Measurements from ENCODE around the gene PRR15. TPM values are rescaled to one million over a fixed set of nuclear protein-coding genes. Genes with fewer than 3 reads are reported as not detected.

Gene PRR15
- total RNA-seq, 1 experiment from 2014 or later = 22.6 TPM

DNA sequence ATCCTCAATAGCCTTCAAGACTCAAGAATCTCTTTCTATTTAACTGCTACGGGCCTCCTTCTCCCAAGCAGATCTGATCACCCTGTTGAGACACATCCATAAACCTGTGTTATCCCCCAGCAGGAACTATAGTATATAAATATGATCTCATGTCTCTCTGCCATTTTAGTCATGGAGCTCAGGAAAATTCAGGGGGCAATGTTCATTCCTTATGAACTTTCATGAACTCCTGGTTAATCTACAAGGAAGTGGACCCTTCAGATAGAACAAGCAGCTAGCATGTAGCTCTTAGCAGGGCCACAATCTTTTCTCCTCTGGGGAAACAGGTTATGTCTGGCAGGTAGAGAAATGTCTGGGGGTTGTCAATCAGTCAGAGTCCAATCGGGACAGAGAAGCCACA is 8.9 kb downstream of the PRR15 start:
- intact Hi-C loops (cut with micrococcal nuclease; ENCODE audit: unreplicated experiment) = no loop called here
- Histone ChIP-seq H3K27me3 (replicated peaks; ENCODE audit: control insufficient read depth, insufficient read depth, low read length) (no peaks in the 10 kb centered on the region), H3K36me3 (ENCODE audit: control insufficient read depth, insufficient read depth, low read length) (no peaks in the 10 kb centered on the region), H3K4me3 (ENCODE audit: low read depth, low read length) (no peak overlapping the region), H3K9me3 (peaks cover 6% of the 10 kb centered on the region), H3K4me1 (peaks cover 13% of the 10 kb centered on the region; the same call in 1 of the 2 replicates)
- no peak overlapping the region for H3K4me3 Mint-ChIP-seq (ENCODE audit: unreplicated experiment)
- H3K27ac Mint-ChIP-seq (ENCODE audit: unreplicated experiment) = no peak overlapping the region
- DNase-seq = no peak
- POLR2A ChIA-PET = no interaction called here
- TF ChIP-seq, protein P1, sequence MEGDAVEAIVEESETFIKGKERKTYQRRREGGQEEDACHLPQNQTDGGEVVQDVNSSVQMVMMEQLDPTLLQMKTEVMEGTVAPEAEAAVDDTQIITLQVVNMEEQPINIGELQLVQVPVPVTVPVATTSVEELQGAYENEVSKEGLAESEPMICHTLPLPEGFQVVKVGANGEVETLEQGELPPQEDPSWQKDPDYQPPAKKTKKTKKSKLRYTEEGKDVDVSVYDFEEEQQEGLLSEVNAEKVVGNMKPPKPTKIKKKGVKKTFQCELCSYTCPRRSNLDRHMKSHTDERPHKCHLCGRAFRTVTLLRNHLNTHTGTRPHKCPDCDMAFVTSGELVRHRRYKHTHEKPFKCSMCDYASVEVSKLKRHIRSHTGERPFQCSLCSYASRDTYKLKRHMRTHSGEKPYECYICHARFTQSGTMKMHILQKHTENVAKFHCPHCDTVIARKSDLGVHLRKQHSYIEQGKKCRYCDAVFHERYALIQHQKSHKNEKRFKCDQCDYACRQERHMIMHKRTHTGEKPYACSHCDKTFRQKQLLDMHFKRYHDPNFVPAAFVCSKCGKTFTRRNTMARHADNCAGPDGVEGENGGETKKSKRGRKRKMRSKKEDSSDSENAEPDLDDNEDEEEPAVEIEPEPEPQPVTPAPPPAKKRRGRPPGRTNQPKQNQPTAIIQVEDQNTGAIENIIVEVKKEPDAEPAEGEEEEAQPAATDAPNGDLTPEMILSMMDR (IDR thresholded peaks at IDR 0.05; ENCODE audit: insufficient read depth in 1 of 2, low read depth in 1 of 2, low read length in 1 of 2, severe bottlenecking in 1 of 2, unreplicated experiment in 1 of 2) = no peak
- H3K27me3 Mint-ChIP-seq (ENCODE audit: insufficient read depth, unreplicated experiment) = no peaks in the 10 kb centered on the region
- CTCF ChIA-PET = no interaction called here
- H3K4me1 Mint-ChIP-seq (ENCODE audit: low read depth, unreplicated experiment) = peaks cover 11% of the 10 kb centered on the region
- peaks cover 25% of the 10 kb centered on the region for H3K9me3 Mint-ChIP-seq (ENCODE audit: unreplicated experiment)
- H3K36me3 Mint-ChIP-seq (ENCODE audit: insufficient read depth, unreplicated experiment) = peaks cover 8% of the 10 kb centered on the region
- no TSS peak for BruUV-seq (replicated peaks)

DNA sequence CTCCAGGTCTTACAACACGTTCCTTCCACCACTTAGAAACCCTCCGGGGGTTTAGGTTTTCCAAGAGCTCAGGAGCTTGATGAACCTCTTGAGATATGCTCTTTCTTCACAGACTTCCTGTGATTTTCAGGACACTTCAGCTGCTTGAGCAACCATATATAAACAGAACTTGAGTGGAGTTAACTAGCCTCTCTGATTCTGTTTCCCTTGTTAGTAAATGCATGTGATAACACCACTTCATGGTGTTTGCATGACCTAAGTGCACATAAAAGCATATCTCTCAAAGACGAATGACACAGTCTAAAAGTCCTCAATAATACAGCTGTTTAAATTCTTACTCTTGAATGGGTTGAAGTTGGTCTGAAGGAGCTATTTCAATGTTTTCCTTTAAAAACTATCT is 9.9 kb downstream of the PRR15 start:
- TF ChIP-seq, protein P1 (IDR thresholded peaks at IDR 0.05; ENCODE audit: insufficient read depth in 1 of 2, low read depth in 1 of 2, low read length in 1 of 2, severe bottlenecking in 1 of 2, unreplicated experiment in 1 of 2) = no peak
- H3K4me1 Mint-ChIP-seq (ENCODE audit: low read depth, unreplicated experiment) = peaks cover 11% of the 10 kb centered on the region
- peaks cover 15% of the 10 kb centered on the region for H3K9me3 ChIP-seq
- no peak overlapping the region for H3K27ac Mint-ChIP-seq (ENCODE audit: unreplicated experiment)
- ChIA-PET CTCF (no interaction called here), POLR2A (no interaction called here)
- H3K27me3 ChIP-seq (replicated peaks; ENCODE audit: control insufficient read depth, insufficient read depth, low read length) = no peaks in the 10 kb centered on the region
- H3K9me3 Mint-ChIP-seq (ENCODE audit: unreplicated experiment) = peaks cover 25% of the 10 kb centered on the region
- H3K4me3 Mint-ChIP-seq (ENCODE audit: unreplicated experiment) = no peak overlapping the region
- 0 out of 2 replicates have a peak, but pooled peaks cover 9% of the 10 kb centered on the region for H3K4me1 ChIP-seq
- H3K36me3 Mint-ChIP-seq (ENCODE audit: insufficient read depth, unreplicated experiment) = peaks cover 5% of the 10 kb centered on the region
- no peaks in the 10 kb centered on the region for H3K36me3 ChIP-seq (ENCODE audit: control insufficient read depth, insufficient read depth, low read length)
- no peak overlapping the region for H3K4me3 ChIP-seq (ENCODE audit: low read depth, low read length)
- no TSS peak for BruUV-seq (replicated peaks)
- no peaks in the 10 kb centered on the region for H3K27me3 Mint-ChIP-seq (ENCODE audit: insufficient read depth, unreplicated experiment)
- DNase-seq = no peak
- intact Hi-C loops (cut with micrococcal nuclease; ENCODE audit: unreplicated experiment) = no loop called here

DNA sequence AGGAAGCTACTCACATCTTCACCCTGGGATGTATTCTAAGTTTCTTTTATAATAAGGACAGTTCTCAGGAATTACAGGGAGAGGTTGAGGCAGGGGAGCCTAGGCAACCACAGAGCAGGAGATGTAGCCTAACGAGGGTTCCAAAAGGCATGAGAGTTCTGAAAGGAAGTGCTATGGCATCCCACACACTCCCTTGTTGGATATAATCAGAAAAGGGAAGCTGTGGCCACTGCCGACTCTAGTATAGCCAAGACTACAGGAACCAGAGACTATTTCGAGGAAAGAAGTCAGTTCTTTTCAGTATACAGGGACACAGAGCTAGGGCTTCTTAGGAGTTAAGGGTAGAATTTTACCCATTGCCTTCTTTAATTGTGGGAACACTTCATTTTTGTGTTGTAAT is 11.0 kb downstream of the PRR15 start:
- POLR2A ChIA-PET = no interaction called here
- Mint-ChIP-seq H3K27me3 (ENCODE audit: insufficient read depth, unreplicated experiment) (no peaks in the 10 kb centered on the region), H3K27ac (ENCODE audit: unreplicated experiment) (no peak overlapping the region), H3K36me3 (ENCODE audit: insufficient read depth, unreplicated experiment) (no peaks in the 10 kb centered on the region), H3K4me1 (ENCODE audit: low read depth, unreplicated experiment) (peaks cover 5% of the 10 kb centered on the region), H3K9me3 (ENCODE audit: unreplicated experiment) (peaks cover 25% of the 10 kb centered on the region), H3K4me3 (ENCODE audit: unreplicated experiment) (no peak overlapping the region)
- intact Hi-C loops (cut with micrococcal nuclease; ENCODE audit: unreplicated experiment) = no loop called here
- BruUV-seq (replicated peaks) = no TSS peak
- no peaks in the 10 kb centered on the region for H3K27me3 ChIP-seq (replicated peaks; ENCODE audit: control insufficient read depth, insufficient read depth, low read length)
- TF ChIP-seq, protein P1 (IDR thresholded peaks at IDR 0.05; ENCODE audit: insufficient read depth in 1 of 2, low read depth in 1 of 2, low read length in 1 of 2, severe bottlenecking in 1 of 2, unreplicated experiment in 1 of 2) = no peak
- DNase-seq = no peak
- H3K36me3 ChIP-seq (ENCODE audit: control insufficient read depth, insufficient read depth, low read length) = no peaks in the 10 kb centered on the region
- 0 out of 2 replicates have a peak, but pooled peaks cover 2% of the 10 kb centered on the region for H3K4me1 ChIP-seq
- CTCF ChIA-PET = no interaction called here
- H3K4me3 ChIP-seq (ENCODE audit: low read depth, low read length) = no peak overlapping the region
- H3K9me3 ChIP-seq = peaks cover 20% of the 10 kb centered on the region

Data from Caco-2 (cell line).